ENCODE measurements around the gene PTPRK. TPM values are rescaled to one million over a fixed set of nuclear protein-coding genes. Genes with fewer than 3 reads are reported as not detected.

PTPRK gene
- total RNA-seq, 1 donor from 2014 or later, result 50.3 TPM

DNA sequence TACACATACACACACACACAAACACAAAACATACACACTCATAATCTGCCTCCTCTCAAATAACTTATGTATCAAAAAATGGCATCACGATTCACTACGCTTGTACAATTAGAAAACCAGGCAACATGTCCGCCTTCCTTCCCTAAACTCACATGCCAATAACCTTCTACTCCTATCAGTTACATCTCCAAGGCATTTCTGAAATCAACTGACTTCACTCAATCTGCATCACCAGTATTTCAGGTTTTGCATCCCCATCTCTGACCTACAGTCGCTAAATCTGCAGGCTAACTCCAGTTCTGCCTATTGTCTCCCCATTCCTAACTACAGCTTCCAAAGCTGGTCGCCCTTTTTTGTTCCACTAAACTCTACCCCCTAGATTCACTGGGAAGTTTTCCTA is 217.5 kb downstream of the PTPRK start:
- no peaks in the 10 kb centered on the region for H3K9me3 Mint-ChIP-seq (ENCODE audit: unreplicated experiment)
- H3K27me3 Mint-ChIP-seq (ENCODE audit: unreplicated experiment), result no peaks in the 10 kb centered on the region

DNA sequence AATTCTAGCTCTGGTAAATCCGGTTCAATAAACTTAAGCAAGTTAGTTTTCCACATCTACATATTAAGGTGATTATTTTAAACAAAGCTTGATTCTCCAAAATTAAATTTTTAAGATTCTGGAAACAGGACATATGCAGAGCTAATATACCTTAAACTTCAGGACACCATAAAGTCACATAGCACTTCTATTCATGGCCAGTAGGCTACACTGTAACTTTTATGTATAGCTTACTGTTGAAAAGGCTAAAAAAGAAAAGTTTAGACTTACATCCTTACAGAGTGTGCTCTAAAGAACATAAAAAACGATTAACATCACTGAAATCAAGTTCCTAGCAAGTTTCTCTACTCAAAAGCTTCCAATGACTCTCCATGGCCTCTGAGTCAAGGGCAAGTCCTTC is 224.7 kb downstream of the PTPRK start:
- Mint-ChIP-seq H3K4me1 (ENCODE audit: low read depth, unreplicated experiment) (peaks cover 1% of the 10 kb centered on the region), H3K36me3 (ENCODE audit: unreplicated experiment) (no peaks in the 10 kb centered on the region), H3K4me3 (ENCODE audit: unreplicated experiment) (no peak overlapping the region), H3K9me3 (ENCODE audit: unreplicated experiment) (no peaks in the 10 kb centered on the region), H3K27me3 (ENCODE audit: unreplicated experiment) (peaks cover 3% of the 10 kb centered on the region), H3K27ac (ENCODE audit: unreplicated experiment) (no peak overlapping the region)
- TF ChIP-seq, protein P1, sequence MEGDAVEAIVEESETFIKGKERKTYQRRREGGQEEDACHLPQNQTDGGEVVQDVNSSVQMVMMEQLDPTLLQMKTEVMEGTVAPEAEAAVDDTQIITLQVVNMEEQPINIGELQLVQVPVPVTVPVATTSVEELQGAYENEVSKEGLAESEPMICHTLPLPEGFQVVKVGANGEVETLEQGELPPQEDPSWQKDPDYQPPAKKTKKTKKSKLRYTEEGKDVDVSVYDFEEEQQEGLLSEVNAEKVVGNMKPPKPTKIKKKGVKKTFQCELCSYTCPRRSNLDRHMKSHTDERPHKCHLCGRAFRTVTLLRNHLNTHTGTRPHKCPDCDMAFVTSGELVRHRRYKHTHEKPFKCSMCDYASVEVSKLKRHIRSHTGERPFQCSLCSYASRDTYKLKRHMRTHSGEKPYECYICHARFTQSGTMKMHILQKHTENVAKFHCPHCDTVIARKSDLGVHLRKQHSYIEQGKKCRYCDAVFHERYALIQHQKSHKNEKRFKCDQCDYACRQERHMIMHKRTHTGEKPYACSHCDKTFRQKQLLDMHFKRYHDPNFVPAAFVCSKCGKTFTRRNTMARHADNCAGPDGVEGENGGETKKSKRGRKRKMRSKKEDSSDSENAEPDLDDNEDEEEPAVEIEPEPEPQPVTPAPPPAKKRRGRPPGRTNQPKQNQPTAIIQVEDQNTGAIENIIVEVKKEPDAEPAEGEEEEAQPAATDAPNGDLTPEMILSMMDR (IDR thresholded peaks at IDR 0.05; ENCODE audit: partially characterized antibody, unreplicated experiment), result no peak
- DNase-seq, result no peak

More for the DNA sequence above, 217.5 kb downstream of the PTPRK start:
- no peak overlapping the region for H3K4me3 Mint-ChIP-seq (ENCODE audit: unreplicated experiment)
- no peaks in the 10 kb centered on the region for H3K36me3 Mint-ChIP-seq (ENCODE audit: unreplicated experiment)
- TF ChIP-seq, protein P1 (IDR thresholded peaks at IDR 0.05; ENCODE audit: partially characterized antibody, unreplicated experiment), result no peak
- no peak for DNase-seq
- H3K4me1 Mint-ChIP-seq (ENCODE audit: low read depth, unreplicated experiment), result no peaks in the 10 kb centered on the region
- H3K27ac Mint-ChIP-seq (ENCODE audit: unreplicated experiment), result no peak overlapping the region

DNA sequence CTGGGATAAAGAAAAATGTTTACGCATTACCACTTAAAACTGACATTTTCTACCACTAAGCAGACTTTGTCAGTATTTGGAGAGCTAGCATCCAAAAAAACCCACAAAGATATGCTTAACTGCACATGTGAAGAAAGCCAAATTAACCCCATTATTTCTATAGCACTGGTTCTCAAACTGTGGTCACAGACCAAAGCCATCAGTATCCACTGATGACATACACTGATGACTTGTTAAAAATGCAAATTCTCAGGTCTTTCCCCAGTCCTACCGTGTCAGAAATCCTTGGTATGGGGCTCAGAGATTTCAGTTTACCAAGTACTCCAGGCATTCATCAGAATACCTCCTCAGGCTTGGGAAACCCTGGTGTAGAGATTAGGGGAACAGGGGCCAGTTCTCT is 230.2 kb downstream of the PTPRK start:
- H3K4me3 Mint-ChIP-seq (ENCODE audit: unreplicated experiment), result no peak overlapping the region
- H3K36me3 Mint-ChIP-seq (ENCODE audit: unreplicated experiment), result no peaks in the 10 kb centered on the region
- H3K4me1 Mint-ChIP-seq (ENCODE audit: low read depth, unreplicated experiment), result peaks cover 1% of the 10 kb centered on the region
- no peak for DNase-seq
- no peaks in the 10 kb centered on the region for H3K9me3 Mint-ChIP-seq (ENCODE audit: unreplicated experiment)
- H3K27me3 Mint-ChIP-seq (ENCODE audit: unreplicated experiment), result peaks cover 1% of the 10 kb centered on the region
- no peak overlapping the region for H3K27ac Mint-ChIP-seq (ENCODE audit: unreplicated experiment)
- TF ChIP-seq, protein P1 (IDR thresholded peaks at IDR 0.05; ENCODE audit: partially characterized antibody, unreplicated experiment), result no peak

DNA sequence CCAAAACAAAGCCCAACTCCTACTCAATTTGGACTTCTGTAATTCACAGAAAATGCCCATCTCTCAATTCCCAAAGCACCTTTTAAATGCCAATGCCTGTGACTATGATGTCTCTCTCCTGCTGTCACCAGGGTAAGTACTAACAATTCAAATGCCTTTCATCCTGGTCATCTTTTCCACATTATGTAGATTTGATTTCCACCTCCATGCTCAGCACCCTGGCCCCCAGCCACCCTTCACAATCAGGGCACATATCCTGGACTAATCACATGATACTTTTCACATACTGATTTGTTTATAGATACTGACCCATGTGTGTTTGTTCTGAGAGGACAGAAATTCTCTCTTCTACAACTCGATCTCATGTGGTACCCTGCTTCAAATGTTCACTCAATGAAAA is 236.3 kb downstream of the PTPRK start:
- H3K27ac Mint-ChIP-seq (ENCODE audit: unreplicated experiment), result no peak overlapping the region

DNA sequence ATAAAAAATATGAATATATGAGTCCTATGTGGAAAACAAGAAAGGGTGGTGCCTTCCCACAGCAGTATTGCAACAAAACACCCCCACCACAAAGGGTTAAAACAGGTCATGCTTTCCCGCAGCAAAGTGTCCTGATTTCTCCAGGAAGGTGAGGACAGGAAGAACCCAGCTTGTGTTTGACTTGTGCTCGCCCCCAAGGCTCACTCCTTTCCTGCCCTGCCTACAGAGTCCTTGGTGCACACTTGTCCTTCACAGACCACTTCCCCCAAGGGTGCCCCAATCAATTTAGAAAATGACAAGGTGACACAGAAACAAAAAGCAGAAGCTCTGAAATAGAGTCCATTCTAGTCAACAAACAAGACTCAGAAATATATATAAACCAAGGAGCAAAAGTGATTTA is 237.4 kb downstream of the PTPRK start:
- Mint-ChIP-seq H3K9me3 (ENCODE audit: unreplicated experiment) (no peaks in the 10 kb centered on the region), H3K4me3 (ENCODE audit: unreplicated experiment) (no peak overlapping the region), H3K27ac (ENCODE audit: unreplicated experiment) (no peak overlapping the region), H3K27me3 (ENCODE audit: unreplicated experiment) (no peaks in the 10 kb centered on the region), H3K4me1 (ENCODE audit: low read depth, unreplicated experiment) (peaks cover 24% of the 10 kb centered on the region), H3K36me3 (ENCODE audit: unreplicated experiment) (no peaks in the 10 kb centered on the region)
- TF ChIP-seq, protein P1 (IDR thresholded peaks at IDR 0.05; ENCODE audit: partially characterized antibody, unreplicated experiment), result no peak
- DNase-seq, result no peak

More for the DNA sequence above, 236.3 kb downstream of the PTPRK start:
- DNase-seq, result no peak
- no peaks in the 10 kb centered on the region for H3K9me3 Mint-ChIP-seq (ENCODE audit: unreplicated experiment)
- TF ChIP-seq, protein P1 (IDR thresholded peaks at IDR 0.05; ENCODE audit: partially characterized antibody, unreplicated experiment), result no peak
- no peak overlapping the region for H3K4me3 Mint-ChIP-seq (ENCODE audit: unreplicated experiment)
- H3K36me3 Mint-ChIP-seq (ENCODE audit: unreplicated experiment), result no peaks in the 10 kb centered on the region
- no peaks in the 10 kb centered on the region for H3K27me3 Mint-ChIP-seq (ENCODE audit: unreplicated experiment)
- peaks cover 19% of the 10 kb centered on the region for H3K4me1 Mint-ChIP-seq (ENCODE audit: low read depth, unreplicated experiment)

All from glutamatergic neuron (in vitro differentiated cells).